Nucleus accumbens (tissue), 56 donors: ENCODE measurements around the gene CPT1C.

Experiments used
- DNase-seq, 56 donors: peaks; one replicate each; lab custom pipeline; 2025; lab: John Stamatoyannopoulos, UW

CPT1C gene

GRCh38 chr19:49690656-49691242 is at the start of gene CPT1C:
Gene CPT1C (plus strand): TSS chr19:49691116. CDS start chr19:49692253, 1,137 bp downstream.
- DNase-seq: peak in 55 of 56 donors; percentile 40 to 94 (median 80)

GRCh38 chr19:49641688-49642491 is 49.0 kb upstream of the CPT1C start, which contains the start of gene SCAF1:
Gene SCAF1 (plus strand): TSS chr19:49642209. CDS start chr19:49645027, 2,818 bp downstream.
- DNase-seq: peak; percentile 91 to 100 (median 99)

- DNase-seq: no peak
Measured at GRCh38 chr19:49642492-49643035, 48.4 kb upstream of the CPT1C start.

GRCh38 chr19:49643466-49643865 is 47.5 kb upstream of the CPT1C start:
- no peak for DNase-seq

DNA sequence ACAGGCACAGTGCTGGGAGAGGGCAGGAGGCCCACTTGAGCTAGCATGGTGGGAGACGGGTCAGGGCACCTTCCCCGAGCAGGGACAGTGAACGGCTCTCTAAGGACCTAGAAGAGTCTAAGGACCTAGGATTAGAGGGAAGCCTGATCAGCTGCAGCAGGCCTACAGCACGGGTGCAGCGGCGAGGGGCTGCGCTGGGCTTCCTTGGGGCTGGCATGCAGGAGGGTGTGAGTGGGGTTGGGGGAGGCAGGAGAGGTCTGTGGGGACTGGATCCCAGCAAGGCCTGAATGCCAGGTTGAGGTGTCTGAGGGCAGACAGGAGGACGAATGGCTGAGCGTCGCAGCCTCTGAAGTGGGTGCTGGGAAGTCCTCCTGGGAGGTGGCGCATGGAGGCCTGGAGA is 45.3 kb upstream of the CPT1C start:
- DNase-seq: no peak

- DNase-seq: no peak
Measured at GRCh38 chr19:49645995-49646394, 44.9 kb upstream of the CPT1C start.

- no peak for DNase-seq
Measured at GRCh38 chr19:49646586-49646985, 44.3 kb upstream of the CPT1C start.

GRCh38 chr19:49651029-49651819 is 39.7 kb upstream of the CPT1C start:
- DNase-seq: no peak

DNA sequence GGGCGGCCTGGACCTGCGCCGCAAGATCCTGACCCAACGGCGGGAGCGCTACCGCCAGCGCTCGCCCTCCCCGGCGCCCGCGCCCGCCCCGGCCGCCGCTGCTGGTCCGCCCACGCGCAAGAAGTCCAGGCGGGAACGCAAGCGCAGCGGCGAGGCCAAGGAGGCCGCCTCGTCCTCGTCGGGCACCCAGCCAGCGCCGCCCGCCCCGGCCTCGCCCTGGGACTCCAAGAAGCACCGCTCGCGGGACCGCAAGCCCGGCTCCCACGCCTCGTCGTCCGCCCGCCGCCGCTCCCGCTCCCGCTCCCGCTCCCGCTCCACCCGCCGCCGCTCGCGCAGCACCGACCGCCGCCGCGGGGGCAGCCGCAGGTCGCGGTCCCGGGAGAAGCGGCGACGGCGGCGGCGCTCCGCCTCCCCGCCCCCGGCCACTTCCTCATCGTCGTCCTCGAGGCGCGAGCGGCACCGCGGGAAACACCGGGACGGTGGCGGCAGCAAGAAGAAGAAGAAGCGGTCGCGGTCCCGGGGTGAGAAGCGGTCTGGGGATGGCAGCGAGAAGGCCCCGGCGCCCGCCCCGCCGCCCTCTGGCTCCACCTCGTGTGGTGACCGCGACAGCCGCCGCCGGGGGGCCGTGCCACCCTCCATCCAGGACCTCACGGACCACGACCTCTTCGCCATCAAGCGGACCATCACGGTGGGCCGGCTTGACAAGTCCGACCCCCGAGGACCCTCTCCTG is 38.9 kb upstream of the CPT1C start:
- no peak for DNase-seq

GRCh38 chr19:49652551-49653465 is 38.1 kb upstream of the CPT1C start:
- no peak for DNase-seq

DNA sequence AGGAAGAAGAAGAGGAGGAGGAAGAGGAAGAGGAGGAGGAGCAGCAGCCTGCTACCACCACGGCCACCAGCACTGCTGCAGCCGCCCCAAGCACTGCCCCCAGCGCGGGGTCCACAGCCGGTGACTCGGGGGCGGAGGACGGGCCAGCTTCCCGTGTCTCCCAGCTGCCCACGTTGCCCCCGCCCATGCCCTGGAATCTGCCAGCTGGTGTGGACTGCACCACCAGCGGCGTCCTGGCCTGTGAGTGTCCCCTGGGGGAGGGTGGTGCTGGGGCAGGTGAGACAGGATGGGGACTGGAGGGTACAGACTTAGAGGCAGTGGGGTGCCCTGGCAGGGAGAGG is 37.5 kb upstream of the CPT1C start:
- no peak for DNase-seq

DNA sequence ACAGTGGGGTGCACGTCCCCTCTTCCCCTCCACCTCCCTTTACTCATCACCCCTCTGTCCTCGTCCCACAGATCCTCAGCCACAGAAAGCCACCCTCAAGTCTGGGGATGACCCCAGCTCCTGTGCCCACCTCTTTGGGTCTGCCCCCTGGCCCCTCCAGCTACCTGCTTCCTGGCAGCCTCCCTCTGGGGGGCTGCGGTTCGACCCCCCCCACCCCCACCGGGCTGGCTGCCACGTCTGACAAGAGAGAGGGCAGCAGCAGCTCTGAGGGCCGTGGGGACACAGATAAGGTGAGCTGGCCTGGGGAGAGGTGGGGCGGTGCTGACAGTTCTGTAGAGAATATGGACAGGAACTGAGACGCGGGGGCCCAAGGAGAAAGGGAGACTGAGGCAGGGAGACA is 36.3 kb upstream of the CPT1C start:
- no peak for DNase-seq

- DNase-seq: no peak
Measured at GRCh38 chr19:49655570-49656455, 35.1 kb upstream of the CPT1C start.

- DNase-seq: no peak
Measured at GRCh38 chr19:49656456-49657109, 34.3 kb upstream of the CPT1C start.

DNA sequence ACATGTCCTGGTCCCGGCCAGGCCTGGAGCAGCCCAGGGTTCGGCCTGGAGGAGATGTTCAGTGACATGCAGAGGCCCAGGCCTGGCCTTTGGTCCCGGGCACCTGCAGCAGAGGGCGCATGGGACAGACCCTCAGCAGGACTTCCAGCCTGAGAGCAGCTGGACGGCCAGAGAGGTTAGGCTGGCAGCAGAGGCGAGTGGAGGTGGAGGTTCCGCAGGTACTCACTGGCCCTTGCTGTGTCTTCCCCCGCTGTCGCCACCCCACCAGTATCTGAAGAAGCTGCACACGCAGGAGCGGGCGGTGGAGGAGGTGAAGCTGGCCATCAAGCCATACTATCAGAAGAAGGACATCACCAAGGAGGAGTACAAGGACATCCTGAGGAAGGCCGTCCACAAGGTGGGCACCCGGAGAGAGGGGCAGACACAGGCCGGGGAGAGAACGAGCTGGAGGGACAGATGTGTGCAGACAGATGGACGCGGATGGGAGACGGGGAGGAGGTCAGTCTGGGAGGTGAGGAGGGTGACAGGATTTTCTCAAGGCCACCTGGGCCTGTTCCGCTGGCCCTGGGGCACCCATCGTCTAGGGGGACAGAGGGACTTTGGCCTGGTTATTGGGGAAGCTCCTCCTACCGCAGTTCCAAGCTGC is 33.3 kb upstream of the CPT1C start:
- no peak for DNase-seq

DNA sequence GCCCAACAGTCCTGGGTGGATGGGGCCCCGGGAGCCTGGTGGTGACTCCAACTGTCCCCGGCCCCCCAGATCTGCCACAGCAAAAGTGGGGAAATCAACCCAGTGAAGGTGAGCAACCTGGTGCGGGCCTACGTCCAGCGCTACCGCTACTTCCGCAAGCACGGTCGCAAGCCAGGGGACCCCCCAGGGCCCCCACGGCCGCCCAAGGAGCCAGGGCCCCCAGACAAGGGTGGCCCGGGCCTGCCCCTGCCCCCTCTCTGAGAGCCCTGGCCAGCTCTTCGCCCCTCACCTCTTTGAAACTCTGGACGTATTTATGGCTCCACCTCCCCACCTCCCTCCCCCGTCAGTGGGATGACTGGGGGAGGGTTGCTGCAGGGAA is 32.8 kb upstream of the CPT1C start:
- no peak for DNase-seq
